CD4-positive, alpha-beta T cell (primary cell): ENCODE results near the gene ENOX2. TPM values are rescaled to one million over a fixed set of nuclear protein-coding genes. Genes with fewer than 3 reads are reported as not detected.

ENCODE experiments used
- ATAC-seq: fragments of 200-7000 bp; cut with Tn5 transposase; one replicate; pipeline ENCODE4 v1.10.0; 2022; ENCODE audit warnings: mild to moderate bottlenecking; ENCODE audit not compliant: poor library complexity
- CTCF ChIA-PET: fragments of 350-600 bp; sonication (Branson Sonifier 250); formaldehyde crosslinking; loops from one replicate; lab custom pipeline; 2021; ENCODE audit warnings: antibody characterized with exemption, inconsistent platforms; lab: Charles Lee
- POLR2A ChIA-PET: fragments of 350-600 bp; sonication (Branson Sonifier 250); formaldehyde crosslinking; loops from one replicate; lab custom pipeline; 2021; ENCODE audit warnings: antibody characterized with exemption, inconsistent platforms; lab: Charles Lee
- DNase-seq, 14 experiments: peaks; one replicate each; pipeline ENCODE4 v3.0.0-alpha.2; 2013 to 2020; ENCODE audit warnings: mixed read lengths in 2 of 14
- H3K27ac ChIP-seq, 2 donors: one replicate each; pipeline versions ENCODE4 v1.5.1 to v1.7.0; 2013; ENCODE audit warnings: low read length in 2 of 2, low read depth in 1 of 2, mild to moderate bottlenecking in 1 of 2
- H3K27me3 ChIP-seq, 2 experiments: 1 replicate in 1 of 2; 2 replicates in 1 of 2; pipeline versions ENCODE4 v1.6.1 to v1.7.0; 2013; ENCODE audit warnings: low read length in 2 of 2, control low read depth in 1 of 2, mild to moderate bottlenecking in 1 of 2, moderate library complexity in 1 of 2; ENCODE audit not compliant: insufficient read depth in 2 of 2, control insufficient read depth in 1 of 2
- H3K36me3 ChIP-seq: one replicate; pipeline ENCODE4 v1.6.1; 2013; ENCODE audit warnings: low read length, control low read depth; ENCODE audit not compliant: insufficient read depth
- H3K4me1 ChIP-seq: one replicate; pipeline ENCODE4 v1.6.1; 2013; ENCODE audit warnings: low read length, control low read depth; ENCODE audit not compliant: insufficient read depth
- H3K4me3 ChIP-seq: one replicate; pipeline ENCODE4 v1.5.1; 2013; ENCODE audit warnings: mild to moderate bottlenecking, low read length, moderate library complexity
- H3K9me3 ChIP-seq, 2 experiments: 1 replicate in 1 of 2; 2 replicates in 1 of 2; pipeline versions ENCODE4 v1.6.1 to v1.7.0; 2013; ENCODE audit warnings: low read length in 2 of 2, mild to moderate bottlenecking in 2 of 2, control low read depth in 1 of 2, moderate library complexity in 1 of 2; ENCODE audit not compliant: control insufficient read depth in 1 of 2, insufficient read depth in 1 of 2
- H3K27ac Mint-ChIP-seq: one replicate; pipeline ENCODE4 v1.8.0; 2020; ENCODE audit warnings: mixed read lengths
- H3K27me3 Mint-ChIP-seq: one replicate; pipeline ENCODE4 v1.8.0; 2021; ENCODE audit warnings: mixed read lengths
- H3K36me3 Mint-ChIP-seq: one replicate; pipeline ENCODE4 v1.8.0; 2021; ENCODE audit warnings: low read depth, mixed read lengths
- H3K4me1 Mint-ChIP-seq: one replicate; pipeline ENCODE4 v1.8.0; 2021; ENCODE audit warnings: low read depth, mixed read lengths
- H3K4me3 Mint-ChIP-seq: one replicate; pipeline ENCODE4 v1.8.0; 2020; ENCODE audit warnings: mild to moderate bottlenecking, mixed read lengths
- H3K9me3 Mint-ChIP-seq: one replicate; pipeline ENCODE4 v1.8.0; 2020; ENCODE audit warnings: mixed read lengths
- intact Hi-C, 2 experiments: fragments of 100-400 bp; cut with DNase I in 1 of 2; cut with micrococcal nuclease in 1 of 2; formaldehyde crosslinking; loops; one replicate each; pipeline versions ENCODE4 v1.15.1 to v1.9.0; 2023 to 2025; cut with DNase I, micrococcal nuclease
- total RNA-seq, 174 experiments: library from RNA in 2 of 174; stranded (reverse) in 2 of 174; gene quantifications; one replicate each; pipeline ENCODE4 v1.2.3 and lab custom pipeline; 2021 to 2026
- TF ChIP-seq, protein P1 (sequence below): fragments of 200-600 bp; IDR thresholded peaks from one replicate; pipeline ENCODE4 v1.8.0; 2022; ENCODE audit warnings: antibody characterized with exemption, mild to moderate bottlenecking

Gene ENOX2
- total RNA-seq, 2 experiments from 2014 or later = 4.0 to 6.5 TPM

GRCh38 chrX:130756233-130756632, 146.8 kb downstream of the ENOX2 start:
- CTCF ChIA-PET = interaction anchor here (1.8 kb wide), 1 partner anchor 10 kb away, joined by 4 read pairs; no protein-coding TSS in a partner anchor
- no peak for DNase-seq
- TF ChIP-seq, protein P1, sequence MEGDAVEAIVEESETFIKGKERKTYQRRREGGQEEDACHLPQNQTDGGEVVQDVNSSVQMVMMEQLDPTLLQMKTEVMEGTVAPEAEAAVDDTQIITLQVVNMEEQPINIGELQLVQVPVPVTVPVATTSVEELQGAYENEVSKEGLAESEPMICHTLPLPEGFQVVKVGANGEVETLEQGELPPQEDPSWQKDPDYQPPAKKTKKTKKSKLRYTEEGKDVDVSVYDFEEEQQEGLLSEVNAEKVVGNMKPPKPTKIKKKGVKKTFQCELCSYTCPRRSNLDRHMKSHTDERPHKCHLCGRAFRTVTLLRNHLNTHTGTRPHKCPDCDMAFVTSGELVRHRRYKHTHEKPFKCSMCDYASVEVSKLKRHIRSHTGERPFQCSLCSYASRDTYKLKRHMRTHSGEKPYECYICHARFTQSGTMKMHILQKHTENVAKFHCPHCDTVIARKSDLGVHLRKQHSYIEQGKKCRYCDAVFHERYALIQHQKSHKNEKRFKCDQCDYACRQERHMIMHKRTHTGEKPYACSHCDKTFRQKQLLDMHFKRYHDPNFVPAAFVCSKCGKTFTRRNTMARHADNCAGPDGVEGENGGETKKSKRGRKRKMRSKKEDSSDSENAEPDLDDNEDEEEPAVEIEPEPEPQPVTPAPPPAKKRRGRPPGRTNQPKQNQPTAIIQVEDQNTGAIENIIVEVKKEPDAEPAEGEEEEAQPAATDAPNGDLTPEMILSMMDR = no peak
- no peak overlapping the region for H3K27ac ChIP-seq
- Mint-ChIP-seq H3K4me1 (no peaks in the 10 kb centered on the region), H3K36me3 (peaks cover 10% of the 10 kb centered on the region), H3K27ac (no peak overlapping the region), H3K9me3 (no peaks in the 10 kb centered on the region), H3K4me3 (no peak overlapping the region), H3K27me3 (no peaks in the 10 kb centered on the region)
- H3K9me3 ChIP-seq = no peaks in the 10 kb centered on the region
- H3K4me1 ChIP-seq = no peaks in the 10 kb centered on the region
- intact Hi-C loops = no loop called here
- H3K27me3 ChIP-seq = no peaks in the 10 kb centered on the region
- ATAC-seq = no peak
- no peak overlapping the region for H3K4me3 ChIP-seq
- POLR2A ChIA-PET = no interaction called here
- H3K36me3 ChIP-seq = no peaks in the 10 kb centered on the region

DNA sequence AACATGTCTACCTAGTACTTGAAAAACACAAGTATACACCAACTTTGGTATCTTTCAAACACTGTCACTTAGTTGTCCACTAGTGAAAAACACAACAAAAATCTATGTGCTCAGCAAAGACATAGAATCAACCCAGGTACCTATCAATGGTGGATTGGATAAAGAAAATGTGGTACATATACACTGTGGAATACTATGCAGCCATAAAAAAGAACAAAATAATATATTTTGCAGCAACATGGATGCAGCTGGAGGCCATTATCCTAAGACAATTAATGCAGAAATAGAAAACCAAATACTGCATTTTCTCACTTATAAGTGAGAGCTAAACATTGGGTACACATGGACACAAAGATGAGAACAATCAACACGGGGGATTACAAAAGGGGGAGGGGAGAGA, 148.7 kb downstream of the ENOX2 start:
- no peak overlapping the region for H3K4me3 Mint-ChIP-seq
- no peaks in the 10 kb centered on the region for H3K27me3 Mint-ChIP-seq
- Histone ChIP-seq H3K36me3 (no peaks in the 10 kb centered on the region), H3K27me3 (no peaks in the 10 kb centered on the region), H3K27ac (no peak overlapping the region), H3K9me3 (no peaks in the 10 kb centered on the region), H3K4me3 (no peak overlapping the region), H3K4me1 (no peaks in the 10 kb centered on the region)
- intact Hi-C loops = no loop called here
- no peaks in the 10 kb centered on the region for H3K9me3 Mint-ChIP-seq
- POLR2A ChIA-PET = no interaction called here
- H3K27ac Mint-ChIP-seq = no peak overlapping the region
- no peak for DNase-seq
- H3K4me1 Mint-ChIP-seq = no peaks in the 10 kb centered on the region
- TF ChIP-seq, protein P1 = no peak
- peaks cover 10% of the 10 kb centered on the region for H3K36me3 Mint-ChIP-seq
- ATAC-seq = no peak
- CTCF ChIA-PET = no interaction called here

DNA sequence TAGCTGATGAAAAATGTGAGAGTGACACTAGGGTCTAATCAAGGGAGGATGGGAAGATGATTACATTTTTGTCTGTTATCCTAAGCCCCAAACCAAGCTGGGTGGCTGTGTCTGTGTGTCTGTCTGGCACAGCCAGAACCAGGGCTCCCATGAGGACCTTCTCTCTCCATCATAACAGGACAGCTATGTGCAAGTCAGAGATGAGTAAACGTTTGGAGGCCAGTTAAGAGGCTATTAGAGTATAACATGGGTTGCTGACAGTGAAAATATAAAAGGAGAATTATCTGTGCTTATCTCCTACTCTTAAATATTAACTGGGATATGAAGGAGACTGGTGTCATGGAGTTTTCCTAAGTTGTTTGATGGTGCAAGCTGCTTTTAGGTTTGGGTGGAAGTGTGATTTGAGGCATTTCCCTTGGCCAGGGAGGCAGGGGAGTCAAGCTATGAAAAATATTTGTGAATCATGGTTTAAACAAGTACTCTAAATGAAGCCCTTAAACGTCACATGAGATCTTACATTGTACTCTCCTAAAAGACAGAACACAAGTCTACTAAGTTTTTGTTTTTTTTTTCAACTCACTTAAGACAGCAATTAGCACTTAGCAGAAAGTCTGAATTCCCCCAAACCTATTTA, 156.2 kb downstream of the ENOX2 start:
- H3K27me3 Mint-ChIP-seq = no peaks in the 10 kb centered on the region
- no peak overlapping the region for H3K4me3 ChIP-seq
- ChIA-PET CTCF (interaction anchor here (1.1 kb wide), 1 partner anchor 10 kb away, joined by 4 read pairs; no protein-coding TSS in a partner anchor), POLR2A (no interaction called here)
- H3K4me1 ChIP-seq = no peaks in the 10 kb centered on the region
- H3K27ac Mint-ChIP-seq = no peak overlapping the region
- no peaks in the 10 kb centered on the region for H3K4me1 Mint-ChIP-seq
- H3K36me3 ChIP-seq = no peaks in the 10 kb centered on the region
- no peak for DNase-seq
- H3K27ac ChIP-seq = no peak overlapping the region
- no peaks in the 10 kb centered on the region for H3K9me3 Mint-ChIP-seq
- H3K27me3 ChIP-seq = no peaks in the 10 kb centered on the region
- intact Hi-C loops = no loop called here
- TF ChIP-seq, protein P1 = no peak
- H3K4me3 Mint-ChIP-seq = no peak overlapping the region
- no peaks in the 10 kb centered on the region for H3K9me3 ChIP-seq
- no peak for ATAC-seq
- no peaks in the 10 kb centered on the region for H3K36me3 Mint-ChIP-seq
